OCI-LY7 (cell line): ENCODE measurements around the gene PARD3.

Source experiments
- CTCF ChIP-seq: fragments of 200-600 bp; sonication (generic); conservative IDR thresholded peaks from 2 replicates; pipeline ENCODE4 v1.5.1; 2014; ENCODE audit warnings: mild to moderate bottlenecking, antibody characterized with exemption, low read length, moderate library complexity, mixed read lengths
- EZH2phosphoT487 ChIP-seq: fragments of 200-600 bp; sonication (generic); IDR thresholded peaks from 2 replicates; pipeline ENCODE4 v1.6.1; 2018; ENCODE audit warnings: low read depth, borderline replicate concordance, mild to moderate bottlenecking, mixed run types, antibody characterized with exemption, low read length, moderate library complexity, mixed read lengths

- TF ChIP-seq CTCF (no peak), EZH2phosphoT487 (no peak)
These were observed 407.7 kb downstream of the PARD3 start for GRCh38 chr10:34407324-34407805.
